Measurements from ENCODE around the gene GNAS. TPM values are rescaled to one million over a fixed set of nuclear protein-coding genes. Genes with fewer than 3 reads are reported as not detected.
A peak's percentile ranks its signal among the peaks of the same experiment; 100 is the strongest.

The GNAS gene
- total RNA-seq, 4 donors from 2014 or later, result 484 to 621 (median 524) TPM

DNA sequence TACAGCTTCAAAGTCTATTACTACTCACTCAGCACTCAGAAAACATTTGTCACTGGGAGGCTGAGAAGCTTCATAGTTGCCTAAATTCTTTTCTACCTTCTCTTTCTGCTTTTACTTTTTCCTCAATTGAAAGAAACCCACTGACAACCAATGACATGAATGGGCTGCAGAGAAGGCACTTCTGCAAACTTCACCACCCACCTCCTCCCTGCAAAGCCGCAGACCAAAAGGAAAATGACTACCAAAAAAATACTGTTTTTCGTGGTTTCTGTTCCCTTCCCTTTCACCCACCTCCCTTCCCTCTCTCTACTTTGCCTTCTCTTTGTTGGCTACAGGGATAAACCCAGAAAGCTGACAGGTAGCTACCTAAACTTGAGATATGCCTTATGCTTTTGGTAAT, 5.1 kb upstream of the GNAS start:
- H3K36me3 ChIP-seq, result no peaks in the 10 kb centered on the region
- DNase-seq (ENCODE audit: low spot score in 2 of 2), result no peak
- TF ChIP-seq EP300 (IDR thresholded peaks at IDR 0.05) (no peak), POLR2A (IDR thresholded peaks at IDR 0.05) (no peak)
- TF ChIP-seq, protein P1, sequence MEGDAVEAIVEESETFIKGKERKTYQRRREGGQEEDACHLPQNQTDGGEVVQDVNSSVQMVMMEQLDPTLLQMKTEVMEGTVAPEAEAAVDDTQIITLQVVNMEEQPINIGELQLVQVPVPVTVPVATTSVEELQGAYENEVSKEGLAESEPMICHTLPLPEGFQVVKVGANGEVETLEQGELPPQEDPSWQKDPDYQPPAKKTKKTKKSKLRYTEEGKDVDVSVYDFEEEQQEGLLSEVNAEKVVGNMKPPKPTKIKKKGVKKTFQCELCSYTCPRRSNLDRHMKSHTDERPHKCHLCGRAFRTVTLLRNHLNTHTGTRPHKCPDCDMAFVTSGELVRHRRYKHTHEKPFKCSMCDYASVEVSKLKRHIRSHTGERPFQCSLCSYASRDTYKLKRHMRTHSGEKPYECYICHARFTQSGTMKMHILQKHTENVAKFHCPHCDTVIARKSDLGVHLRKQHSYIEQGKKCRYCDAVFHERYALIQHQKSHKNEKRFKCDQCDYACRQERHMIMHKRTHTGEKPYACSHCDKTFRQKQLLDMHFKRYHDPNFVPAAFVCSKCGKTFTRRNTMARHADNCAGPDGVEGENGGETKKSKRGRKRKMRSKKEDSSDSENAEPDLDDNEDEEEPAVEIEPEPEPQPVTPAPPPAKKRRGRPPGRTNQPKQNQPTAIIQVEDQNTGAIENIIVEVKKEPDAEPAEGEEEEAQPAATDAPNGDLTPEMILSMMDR (IDR thresholded peaks at IDR 0.05), result no peak
- no peaks in the 10 kb centered on the region for H3K9me3 ChIP-seq
- peaks cover 0 to 14% (median 0%) of the 10 kb centered on the region in 4 donors for H3K4me1 ChIP-seq
- H3K27ac ChIP-seq, result no peak overlapping the region
- no peak overlapping the region for H3K4me3 ChIP-seq
- 68 to 91% methylated on average over 2 of the region's 2 CpGs for WGBS, 2 donors
- peaks cover 0 to 56% of the 10 kb centered on the region in 2 donors for H3K27me3 ChIP-seq

DNA sequence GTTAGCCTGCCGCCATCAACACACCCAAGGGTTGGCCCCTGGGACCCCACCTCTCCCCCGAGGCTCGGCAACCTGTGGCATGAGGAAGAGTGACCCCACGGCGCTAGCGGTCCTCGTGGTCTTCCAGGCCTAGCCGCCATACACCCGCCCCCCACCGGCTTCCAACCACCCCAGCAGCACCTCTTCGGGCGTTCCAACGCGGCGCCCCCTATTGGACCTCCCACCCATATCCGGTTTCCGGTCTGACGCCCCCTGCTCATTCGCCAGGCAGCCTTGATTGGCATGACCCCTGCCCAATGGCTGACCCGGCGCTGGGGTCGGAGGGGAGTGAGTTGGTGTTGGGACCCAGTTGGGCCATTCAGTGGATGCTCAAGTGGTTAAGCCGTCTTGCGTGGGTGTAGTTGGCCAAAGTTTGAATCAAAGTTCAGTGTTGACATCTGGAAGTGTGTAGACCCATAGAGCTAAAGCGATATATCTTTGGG, 1.8 kb upstream of the GNAS start, which contains the start of gene GNAS-AS1:
Gene GNAS-AS1 (minus strand): TSS at position 210 of the 482 bp plus-strand sequence.
- peaks cover 0 to 36% (median 3%) of the 10 kb centered on the region in 4 donors for H3K4me1 ChIP-seq
- no peaks in the 10 kb centered on the region for H3K36me3 ChIP-seq
- peak; percentile 43 to 64 for DNase-seq (ENCODE audit: low spot score in 2 of 2)
- H3K9me3 ChIP-seq, result no peaks in the 10 kb centered on the region
- no peak within 1 kb of the TSS for H3K27ac ChIP-seq
- peak within 1 kb of the TSS; percentile 35 to 55 (median 48) for H3K4me3 ChIP-seq
- peaks cover 0 to 64% of the 10 kb centered on the region in 2 donors for H3K27me3 ChIP-seq
- TF ChIP-seq EP300 (IDR thresholded peaks at IDR 0.05) (no peak), POLR2A (IDR thresholded peaks at IDR 0.05) (no peak)
- TF ChIP-seq, protein P1 (IDR thresholded peaks at IDR 0.05), result no peak
- 48 to 60% methylated on average over 23 to 25 of the region's 25 CpGs for WGBS, 2 donors

DNA sequence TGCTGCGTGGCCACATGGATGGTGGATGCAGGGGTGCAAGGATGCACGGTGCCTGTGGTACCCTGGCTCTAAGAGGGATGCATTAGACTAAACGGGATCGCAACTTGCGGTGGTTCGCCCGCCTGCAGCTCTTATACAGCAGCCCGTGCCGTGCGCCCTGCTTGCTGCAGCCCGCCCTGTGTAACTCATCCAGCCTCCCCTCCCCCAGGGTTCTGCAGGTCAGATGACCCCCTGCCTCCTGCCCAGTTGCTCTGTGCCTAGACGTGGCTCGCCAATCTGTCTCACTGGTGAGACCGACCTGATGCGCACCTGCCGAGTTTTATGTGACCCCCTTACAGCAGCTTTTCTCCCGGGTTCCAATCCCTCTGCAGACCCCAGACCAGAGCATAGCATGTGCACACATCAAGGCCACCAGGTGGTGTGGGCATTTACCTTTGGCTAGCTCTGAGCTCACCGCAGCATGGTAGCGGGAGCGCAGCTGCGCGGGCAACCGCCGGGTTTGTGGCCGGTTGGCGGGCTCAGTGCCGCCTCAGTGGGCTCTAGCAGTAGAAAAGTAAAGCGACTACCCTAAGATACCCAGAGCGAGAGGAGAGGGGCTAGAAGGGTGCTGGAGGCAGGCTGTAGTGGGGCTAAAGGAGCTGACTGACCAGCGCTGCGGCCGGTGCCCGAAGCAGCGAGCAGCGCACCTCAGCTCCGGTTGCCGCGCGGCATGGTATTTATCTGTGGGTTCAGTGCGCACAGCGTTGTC, 1.1 kb upstream of the GNAS start:
- no peak for TF ChIP-seq EP300 (IDR thresholded peaks at IDR 0.05)
- TF ChIP-seq POLR2A (IDR thresholded peaks at IDR 0.05), result no peak
- H3K9me3 ChIP-seq, result no peaks in the 10 kb centered on the region
- H3K27ac ChIP-seq, result no peak overlapping the region
- WGBS, 2 donors, result 51 to 61% methylated on average over 41 of the region's 41 CpGs
- H3K36me3 ChIP-seq, result no peaks in the 10 kb centered on the region
- H3K4me3 ChIP-seq, result peak overlapping the region; percentile 35 to 55 (median 48)
- peaks cover 0 to 41% (median 3%) of the 10 kb centered on the region in 4 donors for H3K4me1 ChIP-seq
- no peak for DNase-seq (ENCODE audit: low spot score in 2 of 2)
- H3K27me3 ChIP-seq, result peaks cover 0 to 64% of the 10 kb centered on the region in 2 donors

DNA sequence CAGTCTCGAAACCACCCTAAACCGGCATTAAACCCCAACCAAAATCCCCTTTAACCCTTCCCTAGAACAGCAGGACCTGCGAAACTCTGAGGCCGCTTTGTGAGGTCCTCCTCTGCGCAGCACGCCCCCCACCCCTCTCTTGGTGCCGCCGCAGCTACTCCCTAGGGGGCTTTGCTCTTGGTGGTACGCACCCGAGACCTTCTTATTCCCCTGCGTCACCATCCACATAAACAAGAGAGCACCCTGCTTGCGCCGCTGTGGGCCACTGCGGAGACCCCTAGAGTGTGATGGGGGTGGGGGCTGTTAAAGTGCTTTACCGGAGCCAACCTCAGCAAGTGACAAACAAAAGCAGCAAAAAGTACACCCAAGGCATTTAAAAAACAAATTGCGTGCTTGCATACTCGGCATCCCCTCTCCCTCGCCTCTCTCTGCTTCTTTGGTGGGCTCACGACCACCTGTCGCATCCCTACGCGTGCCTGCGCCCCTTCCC, 502 bp upstream of the GNAS start:
- Histone ChIP-seq H3K9me3 (no peaks in the 10 kb centered on the region), H3K27me3 (peaks cover 0 to 64% of the 10 kb centered on the region in 2 donors), H3K36me3 (no peaks in the 10 kb centered on the region), H3K27ac (no peak overlapping the region), H3K4me1 (peaks cover 0 to 41% (median 3%) of the 10 kb centered on the region in 4 donors), H3K4me3 (peak overlapping the region; percentile 23 to 55 (median 48))
- TF ChIP-seq EP300 (IDR thresholded peaks at IDR 0.05) (no peak), POLR2A (IDR thresholded peaks at IDR 0.05) (no peak)
- TF ChIP-seq, protein P1 (IDR thresholded peaks at IDR 0.05), result no peak
- WGBS, 2 donors, result 40 to 42% methylated on average over 23 of the region's 23 CpGs
- DNase-seq (ENCODE audit: low spot score in 2 of 2), result no peak

DNA sequence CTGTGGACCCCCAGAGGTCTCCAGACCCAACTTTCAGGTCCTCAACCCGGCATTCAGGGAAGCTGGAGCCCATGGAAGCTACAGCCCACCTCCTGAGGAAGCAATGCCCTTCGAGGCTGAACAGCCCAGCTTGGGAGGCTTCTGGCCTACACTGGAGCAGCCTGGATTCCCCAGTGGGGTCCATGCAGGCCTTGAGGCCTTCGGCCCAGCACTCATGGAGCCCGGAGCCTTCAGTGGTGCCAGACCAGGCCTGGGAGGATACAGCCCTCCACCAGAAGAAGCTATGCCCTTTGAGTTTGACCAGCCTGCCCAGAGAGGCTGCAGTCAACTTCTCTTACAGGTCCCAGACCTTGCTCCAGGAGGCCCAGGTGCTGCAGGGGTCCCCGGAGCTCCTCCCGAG, 950 bp downstream of the GNAS start:
- peaks cover 0 to 41% (median 3%) of the 10 kb centered on the region in 4 donors for H3K4me1 ChIP-seq
- WGBS, 2 donors, result 76 to 89% methylated on average over 4 to 5 of the region's 6 CpGs
- no peaks in the 10 kb centered on the region for H3K9me3 ChIP-seq
- H3K27ac ChIP-seq, result no peak overlapping the region
- H3K27me3 ChIP-seq, result peaks cover 0 to 79% of the 10 kb centered on the region in 2 donors
- TF ChIP-seq, protein P1 (IDR thresholded peaks at IDR 0.05), result no peak
- TF ChIP-seq POLR2A (IDR thresholded peaks at IDR 0.05) (no peak), EP300 (IDR thresholded peaks at IDR 0.05) (no peak)
- H3K36me3 ChIP-seq, result no peaks in the 10 kb centered on the region
- DNase-seq (ENCODE audit: low spot score in 2 of 2), result no peak
- H3K4me3 ChIP-seq, result no peak overlapping the region
